AG04450 (cell line): ENCODE measurements around the gene PLCH2. TPM values are rescaled to one million over a fixed set of nuclear protein-coding genes. Genes with fewer than 3 reads are reported as not detected.

Source experiments
- CTCF ChIA-PET: fragments of 300-600, 350-600 bp; formaldehyde crosslinking; extraction: SDS; loops from one replicate; lab custom pipeline; 2022; ENCODE audit warnings: antibody characterized with exemption, inconsistent platforms; lab: Charles Lee
- POLR2A ChIA-PET: fragments of 350-600 bp; formaldehyde crosslinking; extraction: SDS; loops from one replicate; lab custom pipeline; 2021; ENCODE audit warnings: antibody characterized with exemption, inconsistent platforms; lab: Yijun Ruan, JAX
- DNase-seq: peaks from one replicate; pipeline ENCODE4 v3.0.0-alpha.2; 2011; ENCODE audit warnings: low read depth, low spot score
- H3K27ac ChIP-seq: one replicate; pipeline ENCODE4 v1.5.1; 2012; ENCODE audit warnings: low read depth, low read length, control low read depth
- H3K27me3 ChIP-seq: one replicate; pipeline ENCODE4 v1.6.0; 2012; ENCODE audit warnings: low read length; ENCODE audit not compliant: control insufficient read depth, insufficient read depth
- H3K4me3 ChIP-seq: 2 replicates; pipeline ENCODE4 v1.5.1; 2011; ENCODE audit warnings: mild to moderate bottlenecking, low read depth, low read length, control low read depth
- H3K9me3 ChIP-seq: 2 replicates; pipeline ENCODE4 v1.5.1; 2012; ENCODE audit warnings: low read length; ENCODE audit not compliant: control insufficient read depth, insufficient read depth
- polyA plus RNA-seq: library from polyadenylated mRNA; depleted of rRNA; stranded (reverse); fragments of >200 nt; gene quantifications from 2 replicates; pipeline ENCODE4 v1.2.3, GENCODE V29; 2011
- TF ChIP-seq, protein P1 (sequence below): IDR thresholded peaks from 2 replicates; pipeline ENCODE4 v1.5.1; 2011; ENCODE audit warnings: low read depth, low read length, control low read depth, inconsistent platforms

The PLCH2 gene
- polyA plus RNA-seq, 1 experiment = 0.06 TPM

DNA sequence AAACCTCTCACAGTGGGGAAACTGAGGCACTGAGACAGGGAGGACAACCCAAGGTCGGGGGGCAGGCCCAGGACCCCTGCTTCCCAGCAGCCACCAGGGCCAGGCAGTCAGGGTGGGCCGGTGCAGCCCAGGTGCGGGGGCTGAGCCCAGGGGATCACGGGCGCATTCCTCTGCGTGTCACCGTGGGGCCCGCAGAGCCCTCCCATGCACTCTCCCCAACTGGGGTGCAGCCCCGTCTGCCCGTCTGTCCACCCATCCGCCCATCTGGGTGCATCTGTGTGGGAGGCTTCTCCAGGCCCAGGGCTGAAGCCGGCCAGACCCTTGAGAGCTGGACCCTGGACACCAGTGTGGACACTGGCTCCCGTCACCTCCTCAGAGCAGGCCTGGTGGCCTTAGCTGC, 2.9 kb upstream of the PLCH2 start:
- DNase-seq = no peak
- H3K27me3 ChIP-seq = peaks cover 36% of the 10 kb centered on the region
- POLR2A ChIA-PET = no interaction called here
- CTCF ChIA-PET = no interaction called here
- TF ChIP-seq, protein P1, sequence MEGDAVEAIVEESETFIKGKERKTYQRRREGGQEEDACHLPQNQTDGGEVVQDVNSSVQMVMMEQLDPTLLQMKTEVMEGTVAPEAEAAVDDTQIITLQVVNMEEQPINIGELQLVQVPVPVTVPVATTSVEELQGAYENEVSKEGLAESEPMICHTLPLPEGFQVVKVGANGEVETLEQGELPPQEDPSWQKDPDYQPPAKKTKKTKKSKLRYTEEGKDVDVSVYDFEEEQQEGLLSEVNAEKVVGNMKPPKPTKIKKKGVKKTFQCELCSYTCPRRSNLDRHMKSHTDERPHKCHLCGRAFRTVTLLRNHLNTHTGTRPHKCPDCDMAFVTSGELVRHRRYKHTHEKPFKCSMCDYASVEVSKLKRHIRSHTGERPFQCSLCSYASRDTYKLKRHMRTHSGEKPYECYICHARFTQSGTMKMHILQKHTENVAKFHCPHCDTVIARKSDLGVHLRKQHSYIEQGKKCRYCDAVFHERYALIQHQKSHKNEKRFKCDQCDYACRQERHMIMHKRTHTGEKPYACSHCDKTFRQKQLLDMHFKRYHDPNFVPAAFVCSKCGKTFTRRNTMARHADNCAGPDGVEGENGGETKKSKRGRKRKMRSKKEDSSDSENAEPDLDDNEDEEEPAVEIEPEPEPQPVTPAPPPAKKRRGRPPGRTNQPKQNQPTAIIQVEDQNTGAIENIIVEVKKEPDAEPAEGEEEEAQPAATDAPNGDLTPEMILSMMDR = no peak
- no peak overlapping the region for H3K4me3 ChIP-seq
- no peaks in the 10 kb centered on the region; the same call in 1 of the 2 replicates for H3K9me3 ChIP-seq
- no peak overlapping the region for H3K27ac ChIP-seq

DNA sequence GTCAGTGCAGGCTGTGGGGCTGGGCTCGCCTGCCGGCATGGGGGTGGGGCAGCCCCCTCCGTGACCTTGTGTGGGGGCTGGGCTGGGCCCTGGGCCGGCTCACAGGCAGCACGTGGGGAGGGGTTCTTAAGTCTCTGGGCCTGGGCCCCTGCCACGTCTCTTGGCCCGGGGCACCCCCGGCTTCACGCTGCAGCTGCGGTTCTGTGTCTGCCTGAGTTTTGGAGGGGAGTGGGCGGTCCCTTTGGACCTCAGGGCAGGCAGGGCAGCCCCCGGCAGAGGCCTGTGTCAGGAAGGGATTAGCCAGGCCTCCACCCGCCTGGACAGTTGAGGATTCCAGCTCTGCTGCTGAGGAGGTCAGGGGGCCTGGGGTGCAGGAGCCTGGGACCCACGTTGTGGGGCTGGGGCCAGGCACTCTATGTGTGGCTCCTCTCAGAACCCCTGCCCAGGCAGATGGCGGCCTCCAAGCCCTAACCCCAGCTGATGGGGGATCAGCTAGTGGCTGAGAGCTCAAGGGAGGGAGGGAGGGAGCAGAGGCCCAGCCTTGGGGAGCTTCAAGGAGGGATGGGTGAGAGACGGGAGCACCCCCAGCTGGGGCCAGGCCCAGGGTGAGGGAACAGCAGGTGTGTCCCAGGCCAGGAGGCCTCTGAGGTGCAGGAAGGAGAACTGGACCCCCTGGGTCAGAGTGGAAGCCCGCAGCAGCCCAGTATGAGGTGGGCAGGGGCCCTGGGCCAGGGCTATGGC, 1.8 kb upstream of the PLCH2 start:
- no peak for DNase-seq
- H3K27me3 ChIP-seq = peaks cover 33% of the 10 kb centered on the region
- H3K9me3 ChIP-seq = no peaks in the 10 kb centered on the region; the same call in 1 of the 2 replicates
- TF ChIP-seq, protein P1 = no peak
- no peak overlapping the region for H3K27ac ChIP-seq
- no peak overlapping the region for H3K4me3 ChIP-seq
- CTCF ChIA-PET = no interaction called here
- POLR2A ChIA-PET = no interaction called here

DNA sequence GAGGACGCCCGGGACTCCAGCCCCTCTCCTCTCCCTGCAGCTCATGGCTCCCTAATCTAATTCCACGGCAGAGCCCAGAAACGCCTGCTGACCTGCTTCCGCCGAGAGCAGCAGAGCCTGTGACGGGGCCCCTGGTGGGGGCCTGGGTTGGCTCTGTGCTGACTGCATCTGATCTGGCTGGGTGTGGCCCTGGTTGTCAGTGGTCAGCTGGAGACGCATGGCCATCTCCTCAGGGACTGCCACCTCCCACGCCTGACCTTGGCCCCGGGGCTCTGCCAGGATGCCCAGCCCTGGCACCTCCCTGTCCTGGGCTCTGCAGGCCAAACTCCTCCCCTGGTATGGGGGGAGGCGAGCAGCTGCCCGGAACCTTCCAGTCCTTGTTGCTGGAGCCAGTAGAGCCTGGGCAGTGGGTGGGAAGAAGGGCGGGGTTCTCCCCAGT, 1.1 kb upstream of the PLCH2 start:
- H3K9me3 ChIP-seq = no peaks in the 10 kb centered on the region
- ChIA-PET CTCF (no interaction called here), POLR2A (no interaction called here)
- H3K27ac ChIP-seq = no peak overlapping the region
- peaks cover 33% of the 10 kb centered on the region for H3K27me3 ChIP-seq
- TF ChIP-seq, protein P1 = no peak
- H3K4me3 ChIP-seq = no peak overlapping the region
- no peak for DNase-seq

DNA sequence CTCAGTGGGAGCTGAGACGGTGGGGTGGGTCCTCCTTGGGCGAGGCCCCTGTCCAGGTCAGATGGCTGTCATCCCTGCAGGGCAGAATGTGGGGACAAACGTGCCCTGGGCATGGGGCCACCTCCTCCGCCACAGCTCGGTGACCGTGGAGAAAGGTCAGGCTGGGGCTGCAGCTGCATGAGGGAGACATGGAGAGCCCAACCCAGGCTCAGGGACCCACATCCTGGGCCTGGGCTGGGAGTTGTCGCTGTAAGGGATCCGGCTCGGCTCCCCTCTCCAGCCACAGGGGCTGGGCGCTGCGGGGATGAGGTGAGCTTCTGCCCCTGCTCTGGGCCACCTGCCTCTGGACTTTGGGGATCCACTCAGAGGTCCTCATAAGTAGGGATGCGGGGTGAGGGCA, 518 bp upstream of the PLCH2 start:
- Histone ChIP-seq H3K4me3 (no peak overlapping the region), H3K27me3 (peaks cover 28% of the 10 kb centered on the region), H3K27ac (no peak overlapping the region), H3K9me3 (no peaks in the 10 kb centered on the region)
- TF ChIP-seq, protein P1 = no peak
- POLR2A ChIA-PET = no interaction called here
- CTCF ChIA-PET = no interaction called here
- DNase-seq = no peak

DNA sequence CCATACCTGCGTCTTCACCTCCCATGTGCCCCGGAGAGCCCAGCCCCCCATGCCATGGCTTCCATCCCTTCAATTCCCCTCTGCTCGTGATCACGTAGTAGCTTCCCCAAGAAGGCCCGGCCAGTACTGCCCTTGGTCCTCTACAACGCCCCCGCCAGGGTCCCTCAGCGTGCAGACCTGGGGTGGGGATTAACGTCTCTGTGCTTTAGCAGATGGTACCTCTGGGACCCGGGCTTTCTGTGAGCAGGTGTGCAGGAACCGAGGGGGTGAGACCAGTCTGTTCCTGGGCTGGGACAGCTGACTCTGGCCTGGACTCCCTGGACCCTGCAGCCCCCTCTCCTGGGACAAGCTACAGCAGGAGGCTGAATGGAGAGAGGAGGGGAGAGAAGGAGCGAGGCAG, 1.2 kb downstream of the PLCH2 start:
- TF ChIP-seq, protein P1 = no peak
- CTCF ChIA-PET = no interaction called here
- Histone ChIP-seq H3K4me3 (no peak overlapping the region), H3K9me3 (no peaks in the 10 kb centered on the region), H3K27me3 (peaks cover 20% of the 10 kb centered on the region), H3K27ac (no peak overlapping the region)
- DNase-seq = no peak
- POLR2A ChIA-PET = no interaction called here
